IMR-90 (cell line): ENCODE measurements around the gene OR4E2. TPM values are rescaled to one million over a fixed set of nuclear protein-coding genes. Genes with fewer than 3 reads are reported as not detected.

Source experiments
- ATAC-seq: fragments of 200-7000 bp; cut with Tn5 transposase; 2 replicates; pipeline ENCODE4 v1.9.1; 2020; ENCODE audit warnings: low read depth, mild to moderate bottlenecking, moderate library complexity
- BruUV-seq: library from RNA; stranded (reverse); fragments of 400-500 nt; replicated peaks from 2 replicates; lab custom pipeline; 2021; lab: Mats Ljungman, UMichigan
- CTCF ChIA-PET: fragments of 300-600 bp; formaldehyde crosslinking; extraction: SDS; loops from one replicate; lab custom pipeline; 2021; ENCODE audit warnings: antibody characterized with exemption; lab: Yijun Ruan, JAX
- POLR2A ChIA-PET: fragments of 300-600 bp; sonication (Branson Sonifier 250); formaldehyde crosslinking; loops from one replicate; lab custom pipeline; 2022; ENCODE audit warnings: antibody characterized with exemption; ENCODE audit not compliant: unreplicated experiment; lab: Charles Lee
- DNase-seq: peaks from one replicate; pipeline ENCODE4 v3.0.0; 2013
- H2AFZ ChIP-seq: replicated peaks from 2 replicates; pipeline ENCODE3; 2013; ENCODE audit warnings: low read length, mild to moderate bottlenecking; ENCODE audit not compliant: poor library complexity
- H2AK5ac ChIP-seq: 2 replicates; pipeline ENCODE4 v1.6.1; 2013; ENCODE audit warnings: low read depth, low read length, inconsistent platforms
- H2AK9ac ChIP-seq: replicated peaks from 2 replicates; pipeline ENCODE3; 2013; ENCODE audit warnings: mild to moderate bottlenecking, low read depth, low read length, moderate library complexity; ENCODE audit not compliant: poor library complexity
- H2BK120ac ChIP-seq: 2 replicates; pipeline ENCODE4 v1.6.1; 2013; ENCODE audit warnings: low read depth, low read length, inconsistent platforms
- H2BK15ac ChIP-seq: 3 replicates; pipeline ENCODE4 v1.6.1; 2013; ENCODE audit warnings: low read depth, low read length, inconsistent platforms
- H2BK20ac ChIP-seq: 2 replicates; pipeline ENCODE4 v1.6.1; 2013; ENCODE audit warnings: low read depth, mild to moderate bottlenecking, inconsistent platforms, low read length, moderate library complexity
- H2BK5ac ChIP-seq: 2 replicates; pipeline ENCODE4 v1.6.1; 2013; ENCODE audit warnings: mild to moderate bottlenecking, low read depth, low read length, inconsistent platforms; ENCODE audit not compliant: poor library complexity, severe bottlenecking
- H3K14ac ChIP-seq: replicated peaks from 2 replicates; pipeline ENCODE4 v1.6.1; 2013; ENCODE audit warnings: low read depth, low read length, inconsistent platforms
- H3K18ac ChIP-seq: 2 replicates; pipeline ENCODE4 v1.6.1; 2013; ENCODE audit warnings: low read depth, low read length, control low read depth
- H3K23ac ChIP-seq: 2 replicates; pipeline ENCODE4 v1.6.1; 2013; ENCODE audit warnings: low read depth, low read length, inconsistent platforms
- H3K27ac ChIP-seq: 2 replicates; pipeline ENCODE4 v1.5.1; 2013; ENCODE audit warnings: mild to moderate bottlenecking, control low read depth, low read length; ENCODE audit not compliant: insufficient read depth
- H3K27me3 ChIP-seq: 2 replicates; pipeline ENCODE4 v1.6.1; 2013; ENCODE audit warnings: low read length; ENCODE audit not compliant: control insufficient read depth, insufficient read depth
- H3K36me3 ChIP-seq: 2 replicates; pipeline ENCODE4 v1.6.1; 2013; ENCODE audit warnings: low read length, mixed read lengths; ENCODE audit not compliant: control insufficient read depth, insufficient read depth
- H3K4ac ChIP-seq: 2 replicates; pipeline ENCODE4 v1.6.1; 2013; ENCODE audit warnings: low read depth, low read length, inconsistent platforms
- H3K4me1 ChIP-seq: 2 replicates; pipeline ENCODE4 v1.6.1; 2013; ENCODE audit warnings: low read length, mixed read lengths; ENCODE audit not compliant: control insufficient read depth, insufficient read depth
- H3K4me2 ChIP-seq: 2 replicates; pipeline ENCODE4 v1.6.1; 2013; ENCODE audit warnings: low read depth, mild to moderate bottlenecking, control low read depth, low read length, moderate library complexity
- H3K4me3 ChIP-seq: 2 replicates; pipeline ENCODE4 v1.5.1; 2013; ENCODE audit warnings: low read depth, mild to moderate bottlenecking, control low read depth, low read length, moderate library complexity; ENCODE audit not compliant: insufficient read depth
- H3K56ac ChIP-seq: 2 replicates; pipeline ENCODE4 v1.6.1; 2013; ENCODE audit warnings: low read length, inconsistent platforms; ENCODE audit not compliant: insufficient read depth; ENCODE audit errors: extremely low read depth
- H3K79me1 ChIP-seq, 2 experiments: 2 replicates each; pipeline ENCODE4 v1.6.1; 2013; ENCODE audit warnings: low read length in 2 of 2, inconsistent platforms in 1 of 2, low read depth in 1 of 2
- H3K9ac ChIP-seq: 2 replicates; pipeline ENCODE4 v1.6.1; 2013; ENCODE audit warnings: low read depth, low read length, control low read depth
- H3K9me1 ChIP-seq: 2 replicates; pipeline ENCODE4 v1.6.1; 2013; ENCODE audit warnings: low read length, inconsistent platforms; ENCODE audit not compliant: insufficient read depth
- H3K9me3 ChIP-seq: 2 replicates; pipeline ENCODE4 v1.6.1; 2013; ENCODE audit warnings: low read length; ENCODE audit not compliant: control insufficient read depth, insufficient read depth
- H4K20me1 ChIP-seq: 2 replicates; pipeline ENCODE4 v1.6.1; 2013; ENCODE audit warnings: low read length, inconsistent platforms; ENCODE audit not compliant: insufficient read depth
- H4K5ac ChIP-seq: 2 replicates; pipeline ENCODE4 v1.6.1; 2013; ENCODE audit warnings: mild to moderate bottlenecking, low read depth, low read length, control low read depth
- H4K8ac ChIP-seq, 2 experiments: 2 replicates each; pipeline ENCODE4 v1.6.1; 2013; ENCODE audit warnings: low read depth in 2 of 2, low read length in 2 of 2, control low read depth in 1 of 2, inconsistent platforms in 1 of 2
- H4K91ac ChIP-seq: 2 replicates; pipeline ENCODE4 v1.6.1; 2013; ENCODE audit warnings: low read depth, low read length, inconsistent platforms; ENCODE audit not compliant: insufficient read depth
- BHLHE40 ChIP-seq: fragments of 150-350 bp; IDR thresholded peaks from 2 replicates; pipeline ENCODE4 v1.6.1; 2016; ENCODE audit warnings: mild to moderate bottlenecking, low read depth, low read length
- CEBPB ChIP-seq: IDR thresholded peaks from 2 replicates; pipeline ENCODE4 v1.6.1; 2012; ENCODE audit warnings: low read depth, low read length, improper control_type of control experiment
- CTCF ChIP-seq: conservative IDR thresholded peaks from 2 replicates; pipeline ENCODE4 v1.5.1; 2012; ENCODE audit warnings: mild to moderate bottlenecking, low read depth, low read length, improper control_type of control experiment
- FOS ChIP-seq: fragments of 150-350 bp; IDR thresholded peaks from 2 replicates; pipeline ENCODE4 v1.6.1; 2016; ENCODE audit warnings: low read depth, low read length
- MAFK ChIP-seq: IDR thresholded peaks from 2 replicates; pipeline ENCODE4 v1.6.1; 2012; ENCODE audit warnings: low read depth, low read length, improper control_type of control experiment
- MXI1 ChIP-seq: IDR thresholded peaks from 2 replicates; pipeline ENCODE4 v1.6.1; 2012; ENCODE audit warnings: low read depth, mild to moderate bottlenecking, low read length, moderate library complexity, borderline replicate concordance
- POLR2A ChIP-seq: IDR thresholded peaks from 2 replicates; pipeline ENCODE4 v1.6.1; 2012; ENCODE audit warnings: mild to moderate bottlenecking, low read depth, low read length
- RFX5 ChIP-seq: IDR thresholded peaks from 2 replicates; pipeline ENCODE4 v1.8.0; 2012; ENCODE audit warnings: low read depth, mild to moderate bottlenecking, low read length, moderate library complexity
- SMC3 ChIP-seq: fragments of 150-350 bp; IDR thresholded peaks from 2 replicates; pipeline ENCODE4 v1.6.1; 2016; ENCODE audit warnings: low read depth, mild to moderate bottlenecking, antibody characterized with exemption, low read length, moderate library complexity
- WGBS, 2 experiments: methylation state at CpG; one replicate each; pipeline versions ENCODE4 v1.1.5 to v1.1.7; 2013; ENCODE audit warnings: missing lambda C conversion rate in 2 of 2; ENCODE audit not compliant: insufficient read length in 1 of 2; ENCODE audit errors: extremely low coverage in 2 of 2; 5-methylcytosine and 5-hydroxymethylcytosine counted together
- dilution Hi-C: fragments of 300-500 bp; cut with HindIII; formaldehyde crosslinking; loops from one replicate; pipeline ENCODE4 v1.14.3; 2018; ENCODE audit warnings: low sequenced_read_pairs; ENCODE audit not compliant: unreplicated experiment
- in situ Hi-C: fragments of 300-500 bp; cut with MboI; formaldehyde crosslinking; loops from 3 replicates; pipeline ENCODE4 v1.14.3; 2019; ENCODE audit warnings: low sequenced_read_pairs, inconsistent platforms, mixed read lengths
- intact Hi-C: fragments of 100-400 bp; cut with micrococcal nuclease; formaldehyde crosslinking; loops from 2 replicates; pipeline ENCODE4 v1.10.0; 2022
- polyA plus RNA-seq, 3 experiments: library from polyadenylated mRNA; depleted of rRNA; stranded (reverse); fragments of >200 nt; gene quantifications; 2 replicates each; pipeline ENCODE4 v1.2.3, GENCODE V29; 2012; ENCODE audit warnings: low replicate concordance in 1 of 3
- total RNA-seq: library from RNA; depleted of rRNA; stranded (reverse); fragments of >200 nt; gene quantifications from 2 replicates; pipeline ENCODE4 v1.2.3, GENCODE V29; 2012

OR4E2 gene
- total and polyA plus RNA-seq, 2 of the 4 experiments (the other 2 are of a cell fraction), result not detected

GRCh38 chr14:21643407-21643806 is 10.2 kb upstream of the OR4E2 start:
- dilution Hi-C loops, result no loop called here
- intact Hi-C loops, result no loop called here
- WGBS, 2 experiments, result no CpG with 5 or more reads among the region's 5 CpGs

More at GRCh38 chr14:21643407-21643806, 10.2 kb upstream of the OR4E2 start:
- Histone ChIP-seq H3K9ac (no peak overlapping the region), H2BK120ac (no peak overlapping the region), H2AFZ (no peak overlapping the region), H3K56ac (no peak overlapping the region), H3K9me3 (no peaks in the 10 kb centered on the region), H3K4me1 (no peaks in the 10 kb centered on the region), H4K91ac (no peak overlapping the region), H3K18ac (no peak overlapping the region), H3K27ac (no peak overlapping the region), H3K79me1 (no peaks in the 10 kb centered on the region), H3K4ac (no peak overlapping the region), H4K5ac (no peak overlapping the region), H2AK9ac (no peak overlapping the region), H3K23ac (no peak overlapping the region), H3K14ac (no peak overlapping the region), H3K4me2 (no peak overlapping the region), H4K8ac (no peak overlapping the region), H2AK5ac (no peak overlapping the region), H2BK5ac (no peak overlapping the region), H4K20me1 (no peaks in the 10 kb centered on the region), H3K9me1 (no peaks in the 10 kb centered on the region), H3K36me3 (no peaks in the 10 kb centered on the region), H2BK15ac (no peak overlapping the region), H2BK20ac (no peak overlapping the region), H3K27me3 (peaks cover 1% of the 10 kb centered on the region; the same call in 1 of the 2 replicates), H3K4me3 (no peak overlapping the region)
- TF ChIP-seq FOS (no peak), RFX5 (no peak), POLR2A (no peak), MAFK (no peak), CTCF (no peak), MXI1 (no peak), SMC3 (no peak), BHLHE40 (no peak), CEBPB (no peak)
- no peak for ATAC-seq
- DNase-seq, result no peak
- ChIA-PET CTCF (no interaction called here), POLR2A (no interaction called here)
- BruUV-seq, result no TSS peak
- in situ Hi-C loops, result no loop called here
